Hepatocyte (in vitro differentiated cells): ENCODE results near the gene DSE. TPM values are rescaled to one million over a fixed set of nuclear protein-coding genes. Genes with fewer than 3 reads are reported as not detected.

Experiments
- DNase-seq: peaks from one replicate; pipeline ENCODE4 v3.0.0-alpha.2; 2016; ENCODE audit warnings: low spot score
- H2AFZ ChIP-seq: fragments of 200-600 bp; sonication (generic); 2 replicates; pipeline ENCODE4 v1.6.0; 2016; ENCODE audit warnings: antibody characterized with exemption, mild to moderate bottlenecking
- H3K27ac ChIP-seq: fragments of 200-600 bp; sonication (generic); 2 replicates; pipeline ENCODE4 v1.5.1; 2016; ENCODE audit warnings: mild to moderate bottlenecking
- H3K27me3 ChIP-seq: fragments of 200-600 bp; sonication (generic); 2 replicates; pipeline ENCODE4 v1.6.1; 2016
- H3K36me3 ChIP-seq: fragments of 200-600 bp; sonication (generic); replicated peaks from 2 replicates; pipeline ENCODE4 v1.5.1; 2016; ENCODE audit warnings: low read depth; ENCODE audit not compliant: insufficient read depth
- H3K4me1 ChIP-seq: fragments of 200-600 bp; sonication (generic); 2 replicates; pipeline ENCODE4 v1.5.1; 2016; ENCODE audit warnings: mild to moderate bottlenecking, moderate library complexity; ENCODE audit not compliant: insufficient read depth
- H3K4me2 ChIP-seq: fragments of 200-600 bp; sonication (generic); 2 replicates; pipeline ENCODE4 v1.6.0; 2016
- H3K4me3 ChIP-seq: fragments of 200-600 bp; sonication (generic); 2 replicates; pipeline ENCODE4 v1.5.1; 2016; ENCODE audit warnings: mild to moderate bottlenecking
- H3K79me2 ChIP-seq: fragments of 200-600 bp; sonication (generic); 2 replicates; pipeline ENCODE4 v1.6.0; 2017; ENCODE audit warnings: mild to moderate bottlenecking
- H3K9me2 ChIP-seq: fragments of 200-600 bp; sonication (generic); replicated peaks from 2 replicates; pipeline ENCODE4 v1.6.0; 2017; ENCODE audit warnings: mild to moderate bottlenecking; ENCODE audit not compliant: insufficient read depth
- H3K9me3 ChIP-seq: fragments of 200-600 bp; sonication (generic); 2 replicates; pipeline ENCODE4 v1.5.1; 2016; ENCODE audit warnings: low read depth, mild to moderate bottlenecking
- H4K20me1 ChIP-seq: fragments of 200-600 bp; sonication (generic); 2 replicates; pipeline ENCODE4 v1.6.0; 2016; ENCODE audit warnings: mild to moderate bottlenecking; ENCODE audit not compliant: insufficient read depth, poor library complexity, severe bottlenecking
- CTCF ChIP-seq: fragments of 200-600 bp; sonication (generic); IDR thresholded peaks from 2 replicates; pipeline ENCODE4 v1.5.1; 2016; ENCODE audit warnings: antibody characterized with exemption, mild to moderate bottlenecking; ENCODE audit not compliant: poor library complexity
- EZH2 ChIP-seq: fragments of 200-600 bp; sonication (generic); IDR thresholded peaks from 2 replicates; pipeline ENCODE4 v1.6.1; 2016; ENCODE audit warnings: antibody characterized with exemption, mild to moderate bottlenecking, borderline replicate concordance
- EZH2phosphoT487 ChIP-seq: fragments of 200-600 bp; sonication (generic); IDR thresholded peaks from one replicate; pipeline ENCODE4 v1.6.1; 2018; ENCODE audit warnings: antibody characterized with exemption, mild to moderate bottlenecking, low read depth, moderate library complexity; ENCODE audit not compliant: unreplicated experiment, severe bottlenecking
- WGBS: methylation state at CpG from one replicate; pipeline ENCODE4 v1.1.6; 2016; ENCODE audit warnings: low lambda C conversion rate; ENCODE audit errors: missing lambda C conversion rate; 5-methylcytosine and 5-hydroxymethylcytosine counted together
- polyA plus RNA-seq: library from polyadenylated mRNA; unstranded; fragments of >200 nt; fragmentation: Nextera tagmentation; extraction: Ambion mirVana; gene quantifications from 2 replicates; pipeline ENCODE4 v1.2.1, GENCODE V29; 2016
- total RNA-seq: library from RNA; depleted of rRNA; stranded (reverse); fragments of >200 nt; gene quantifications from 2 replicates; pipeline ENCODE4 v1.2.3, GENCODE V29; 2014

Gene DSE
- total and polyA plus RNA-seq, 2 experiments from 2014 or later: 19.9 to 45.0 TPM

- peaks cover 59% of the 10 kb centered on the region for H3K79me2 ChIP-seq
- H3K4me2 ChIP-seq: peak overlapping the region; percentile 72
Observed at GRCh38 chr6:116373300-116373699, 2.6 kb downstream of the DSE start.

GRCh38 chr6:116373940-116374339, 3.2 kb downstream of the DSE start:
- no peaks in the 10 kb centered on the region for H3K9me2 ChIP-seq
- H4K20me1 ChIP-seq: peaks cover 15% of the 10 kb centered on the region
- no peaks in the 10 kb centered on the region for H3K9me3 ChIP-seq
- H3K27me3 ChIP-seq: no peaks in the 10 kb centered on the region
- DNase-seq: no peak
- 92% methylated on average over 1 of the region's 1 CpG for WGBS
- H3K79me2 ChIP-seq: peaks cover 64% of the 10 kb centered on the region
- no peak overlapping the region for H3K27ac ChIP-seq
- peak overlapping the region; percentile 72 for H3K4me2 ChIP-seq
- peaks cover 10% of the 10 kb centered on the region for H3K4me1 ChIP-seq
- TF ChIP-seq CTCF: no peak
- no peak for TF ChIP-seq EZH2phosphoT487
- no peak for TF ChIP-seq EZH2
- H2AFZ ChIP-seq: no peak overlapping the region
- no peaks in the 10 kb centered on the region for H3K36me3 ChIP-seq
- H3K4me3 ChIP-seq: no peak overlapping the region

More at GRCh38 chr6:116373300-116373699, 2.6 kb downstream of the DSE start:
- WGBS: 92% methylated on average over 6 of the region's 6 CpGs
- TF ChIP-seq EZH2phosphoT487 (no peak), EZH2 (no peak), CTCF (no peak)
- no peak overlapping the region for H3K27ac ChIP-seq
- no peak for DNase-seq
- no peaks in the 10 kb centered on the region for H3K9me2 ChIP-seq
- peaks cover 10% of the 10 kb centered on the region for H3K4me1 ChIP-seq
- H2AFZ ChIP-seq: no peak overlapping the region
- peaks cover 15% of the 10 kb centered on the region for H4K20me1 ChIP-seq
- H3K36me3 ChIP-seq: no peaks in the 10 kb centered on the region
- no peak overlapping the region for H3K4me3 ChIP-seq
- H3K27me3 ChIP-seq: no peaks in the 10 kb centered on the region
- H3K9me3 ChIP-seq: no peaks in the 10 kb centered on the region

- Histone ChIP-seq H3K36me3 (no peaks in the 10 kb centered on the region), H3K27ac (no peak overlapping the region), H3K9me2 (no peaks in the 10 kb centered on the region), H3K9me3 (no peaks in the 10 kb centered on the region), H3K27me3 (no peaks in the 10 kb centered on the region), H3K79me2 (peaks cover 71% of the 10 kb centered on the region), H4K20me1 (peaks cover 15% of the 10 kb centered on the region), H3K4me2 (no peak overlapping the region), H3K4me1 (peaks cover 7% of the 10 kb centered on the region), H2AFZ (no peak overlapping the region), H3K4me3 (no peak overlapping the region)
- no peak for DNase-seq
- no peak for TF ChIP-seq CTCF
- TF ChIP-seq EZH2: no peak
- 93% methylated on average over 5 of the region's 5 CpGs for WGBS
Observed at GRCh38 chr6:116374586-116374985, 3.8 kb downstream of the DSE start.

- no peak for TF ChIP-seq CTCF
- peaks cover 77% of the 10 kb centered on the region for H3K79me2 ChIP-seq
- H3K4me3 ChIP-seq: no peak overlapping the region
- H3K9me3 ChIP-seq: no peaks in the 10 kb centered on the region
- H4K20me1 ChIP-seq: peaks cover 15% of the 10 kb centered on the region
- no peak for DNase-seq
- no peak overlapping the region for H2AFZ ChIP-seq
- H3K9me2 ChIP-seq: no peaks in the 10 kb centered on the region
- 96% methylated on average over 2 of the region's 2 CpGs for WGBS
- H3K4me1 ChIP-seq: peaks cover 7% of the 10 kb centered on the region
- H3K27ac ChIP-seq: no peak overlapping the region
- H3K4me2 ChIP-seq: no peak overlapping the region
- H3K36me3 ChIP-seq: no peaks in the 10 kb centered on the region
- no peaks in the 10 kb centered on the region for H3K27me3 ChIP-seq
Observed at GRCh38 chr6:116375262-116375661, 4.5 kb downstream of the DSE start.
